ENCODE data around the gene SLC6A19. TPM values are rescaled to one million over a fixed set of nuclear protein-coding genes. Genes with fewer than 3 reads are reported as not detected.

SLC6A19 gene
- total RNA-seq, 4 donors from 2014 or later = 2.5 to 106 (median 69.5) TPM; not detected in 1

DNA sequence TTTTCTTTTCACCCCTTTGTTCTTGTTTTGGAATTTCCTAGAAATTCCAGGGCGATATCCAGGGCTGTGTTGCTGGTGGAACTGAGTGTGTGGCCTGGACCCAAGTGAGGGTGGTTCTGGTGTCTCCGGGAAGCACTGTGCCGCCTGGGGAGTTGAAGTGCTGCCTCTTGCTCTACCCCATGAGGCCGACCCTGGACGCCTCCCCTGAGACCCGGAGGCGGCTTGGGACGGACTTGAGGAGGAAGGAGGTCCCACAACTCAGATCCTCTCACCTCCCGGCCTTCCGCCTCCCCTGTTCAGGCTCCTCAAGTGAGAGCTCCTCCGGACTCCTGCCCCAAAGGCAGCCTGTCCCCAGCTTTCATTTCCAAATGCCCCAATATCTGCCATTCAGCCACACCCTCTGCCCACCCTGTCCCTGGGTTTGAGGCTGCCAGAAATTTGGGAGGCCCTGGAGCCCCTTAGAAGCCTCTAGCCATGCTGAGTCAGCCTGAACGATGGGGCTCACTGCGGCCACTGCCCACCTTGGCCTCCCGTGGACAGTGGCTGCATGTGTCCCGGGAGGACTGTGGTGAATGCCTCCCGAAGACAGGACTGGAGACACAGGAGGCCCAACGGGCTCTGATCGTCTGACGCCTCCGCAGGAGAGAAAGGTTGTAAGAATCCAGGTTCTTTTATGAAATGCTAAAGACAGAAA, 42.6 kb upstream of the SLC6A19 start:
- Histone ChIP-seq H3K4me3 (no peak overlapping the region), H3K4me1 (peaks cover 3 to 28% (median 21%) of the 10 kb centered on the region in 4 donors), H3K9me3 (no peaks in the 10 kb centered on the region), H3K27ac (no peak overlapping the region), H3K36me3 (no peaks in the 10 kb centered on the region), H3K27me3 (peaks cover 36% of the 10 kb centered on the region)
- TF ChIP-seq POLR2A (IDR thresholded peaks at IDR 0.05) = no peak
- TF ChIP-seq EP300 (IDR thresholded peaks at IDR 0.05; ENCODE audit: low read depth) = no peak
- TF ChIP-seq, protein P1, sequence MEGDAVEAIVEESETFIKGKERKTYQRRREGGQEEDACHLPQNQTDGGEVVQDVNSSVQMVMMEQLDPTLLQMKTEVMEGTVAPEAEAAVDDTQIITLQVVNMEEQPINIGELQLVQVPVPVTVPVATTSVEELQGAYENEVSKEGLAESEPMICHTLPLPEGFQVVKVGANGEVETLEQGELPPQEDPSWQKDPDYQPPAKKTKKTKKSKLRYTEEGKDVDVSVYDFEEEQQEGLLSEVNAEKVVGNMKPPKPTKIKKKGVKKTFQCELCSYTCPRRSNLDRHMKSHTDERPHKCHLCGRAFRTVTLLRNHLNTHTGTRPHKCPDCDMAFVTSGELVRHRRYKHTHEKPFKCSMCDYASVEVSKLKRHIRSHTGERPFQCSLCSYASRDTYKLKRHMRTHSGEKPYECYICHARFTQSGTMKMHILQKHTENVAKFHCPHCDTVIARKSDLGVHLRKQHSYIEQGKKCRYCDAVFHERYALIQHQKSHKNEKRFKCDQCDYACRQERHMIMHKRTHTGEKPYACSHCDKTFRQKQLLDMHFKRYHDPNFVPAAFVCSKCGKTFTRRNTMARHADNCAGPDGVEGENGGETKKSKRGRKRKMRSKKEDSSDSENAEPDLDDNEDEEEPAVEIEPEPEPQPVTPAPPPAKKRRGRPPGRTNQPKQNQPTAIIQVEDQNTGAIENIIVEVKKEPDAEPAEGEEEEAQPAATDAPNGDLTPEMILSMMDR (IDR thresholded peaks at IDR 0.05) = no peak
- TF ChIP-seq POLR2AphosphoS5 (IDR thresholded peaks at IDR 0.05) = no peak
- WGBS, 2 donors (ENCODE audit: low coverage in 1 of 2) = 83% methylated on average over 20 of the region's 20 CpGs; no CpG with 5 or more reads in 1 of the 2 donors
- intact Hi-C loops (cut with DNase I; ENCODE audit: low total_unique reads) = no loop called here
- no peak for DNase-seq
- in situ Hi-C loops (cut with MboI; ENCODE audit: low pct_ligation_motif_present in 1 of 4, low pct_unique_long_range_greater_than_20kb in 1 of 4, low sequenced_read_pairs in 3 of 4) = loop anchor here in 1 of 4 donors (25.0 kb wide), 1 partner anchor 221 kb away; no protein-coding TSS in a partner anchor

DNA sequence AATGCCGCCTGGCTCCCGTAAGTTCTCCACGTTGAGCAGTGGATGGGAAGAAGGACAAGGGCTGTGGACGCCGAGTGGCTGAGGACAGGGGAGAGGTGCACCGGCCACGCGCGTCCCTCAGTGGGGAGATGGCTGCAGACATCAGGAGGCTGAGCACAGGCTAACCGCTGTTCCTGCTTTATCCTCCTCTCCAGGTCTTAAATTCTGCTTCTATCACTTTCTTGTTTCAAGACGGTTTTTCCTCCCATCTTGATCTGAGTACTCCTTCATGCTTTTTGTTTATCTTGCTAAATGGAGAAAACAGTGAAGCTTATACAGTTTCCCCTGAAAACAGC, 42.1 kb upstream of the SLC6A19 start:
- intact Hi-C loops (cut with DNase I; ENCODE audit: low total_unique reads) (no loop called here), in situ Hi-C loops (cut with MboI; ENCODE audit: low pct_ligation_motif_present in 1 of 4, low pct_unique_long_range_greater_than_20kb in 1 of 4, low sequenced_read_pairs in 3 of 4) (loop anchor here in 1 of 4 donors (25.0 kb wide), 1 partner anchor 222 kb away; no protein-coding TSS in a partner anchor)
- no peak for DNase-seq
- WGBS, 2 donors (ENCODE audit: low coverage in 1 of 2) = 77 to 87% methylated on average over 5 to 11 of the region's 11 CpGs
- no peaks in the 10 kb centered on the region for H3K9me3 ChIP-seq
- no peaks in the 10 kb centered on the region for H3K36me3 ChIP-seq
- H3K27ac ChIP-seq = no peak overlapping the region
- peaks cover 3 to 28% (median 21%) of the 10 kb centered on the region in 4 donors for H3K4me1 ChIP-seq
- no peak overlapping the region for H3K4me3 ChIP-seq
- TF ChIP-seq POLR2A (IDR thresholded peaks at IDR 0.05) (no peak), POLR2AphosphoS5 (IDR thresholded peaks at IDR 0.05) (no peak)
- TF ChIP-seq, protein P1 (IDR thresholded peaks at IDR 0.05) = no peak
- H3K27me3 ChIP-seq = peaks cover 33% of the 10 kb centered on the region

DNA sequence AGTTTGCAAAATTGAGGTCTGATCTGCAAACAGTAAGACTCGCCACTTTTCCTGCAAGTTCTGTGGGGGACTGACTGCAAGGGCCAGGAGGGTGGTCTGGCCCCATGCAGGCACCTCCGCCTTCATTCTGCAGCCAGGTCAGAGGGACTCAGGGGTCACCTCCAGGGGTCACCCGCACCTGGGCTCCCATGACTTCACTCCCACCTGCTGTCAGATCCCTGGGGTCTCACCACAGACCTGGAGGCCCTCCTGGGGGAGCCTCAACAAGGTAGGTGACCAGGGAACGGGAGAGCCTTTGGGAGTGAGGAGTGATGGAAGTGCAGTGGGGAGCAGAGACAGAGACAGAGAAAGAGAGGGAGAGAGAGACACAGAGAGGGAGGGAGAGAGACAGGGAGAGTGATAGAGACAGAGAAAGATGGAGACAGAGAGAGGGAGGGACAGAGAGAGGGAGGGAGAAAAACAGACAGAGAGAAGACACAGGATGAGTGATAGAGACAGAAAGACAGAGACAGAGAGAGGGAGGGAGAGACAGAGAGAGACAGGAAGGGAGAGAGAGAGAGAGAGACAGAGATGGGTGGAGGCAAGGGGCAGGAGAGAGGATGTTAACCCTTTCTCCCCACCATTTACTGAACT, 41.5 kb upstream of the SLC6A19 start:
- in situ Hi-C loops (cut with MboI; ENCODE audit: low pct_ligation_motif_present in 1 of 4, low pct_unique_long_range_greater_than_20kb in 1 of 4, low sequenced_read_pairs in 3 of 4) = loop anchor here in 1 of 4 donors (25.0 kb wide), 1 partner anchor 223 kb away; no protein-coding TSS in a partner anchor
- H3K27ac ChIP-seq = no peak overlapping the region

More for the DNA sequence above, 41.5 kb upstream of the SLC6A19 start:
- Histone ChIP-seq H3K27me3 (peaks cover 27% of the 10 kb centered on the region), H3K36me3 (no peaks in the 10 kb centered on the region), H3K4me1 (peaks cover 3 to 28% (median 21%) of the 10 kb centered on the region in 4 donors), H3K4me3 (no peak overlapping the region), H3K9me3 (no peaks in the 10 kb centered on the region)
- intact Hi-C loops (cut with DNase I; ENCODE audit: low total_unique reads) = no loop called here
- TF ChIP-seq POLR2AphosphoS5 (IDR thresholded peaks at IDR 0.05) = no peak
- no peak for TF ChIP-seq EP300 (IDR thresholded peaks at IDR 0.05; ENCODE audit: low read depth)
- no peak for TF ChIP-seq POLR2A (IDR thresholded peaks at IDR 0.05)
- TF ChIP-seq, protein P1 (IDR thresholded peaks at IDR 0.05) = no peak
- 69% methylated on average over 4 of the region's 4 CpGs; no CpG with 5 or more reads in 1 of the 2 donors for WGBS, 2 donors (ENCODE audit: low coverage in 1 of 2)
- no peak for DNase-seq
